Measurements from ENCODE around the gene ZDHHC14.

DNA sequence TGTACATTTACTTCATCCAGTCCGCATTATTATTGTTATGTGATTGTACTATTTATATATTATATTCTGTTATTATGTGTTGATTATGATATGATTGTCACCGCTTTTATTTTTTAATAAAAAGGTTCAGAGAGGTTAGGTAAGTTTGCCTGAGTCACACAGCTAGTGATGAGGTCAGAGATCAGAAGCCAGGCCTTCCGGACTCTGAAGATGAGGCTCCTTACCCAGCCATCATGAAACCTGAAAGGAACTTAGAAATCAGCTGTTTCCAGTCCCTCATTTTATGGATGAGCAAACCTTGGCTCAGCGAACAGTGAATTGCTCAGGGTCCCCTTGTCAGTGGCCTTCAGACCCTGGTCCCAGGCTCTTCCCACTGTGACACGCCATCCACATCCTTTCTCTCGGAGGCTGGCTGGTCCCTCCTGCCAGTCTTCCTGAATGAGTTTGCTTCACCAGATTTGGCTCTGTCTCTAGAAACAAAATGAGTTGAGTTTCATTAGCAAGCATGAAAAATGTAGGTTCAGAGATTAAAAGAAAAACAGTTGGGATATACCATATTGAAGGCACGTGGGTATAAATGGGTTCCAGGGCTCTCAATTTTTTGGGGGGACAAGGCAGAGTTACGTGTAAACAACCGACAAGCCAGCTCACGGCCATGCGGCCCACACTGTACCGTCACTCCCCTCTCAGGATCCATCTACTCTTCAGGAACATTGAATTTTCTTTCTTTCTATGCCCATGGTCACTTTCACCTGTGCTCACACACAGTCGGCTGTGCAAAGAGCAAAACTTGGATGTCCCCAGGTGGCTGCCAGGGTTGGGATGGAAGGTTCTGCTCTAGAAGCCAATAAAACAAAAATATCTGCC, 132.9 kb downstream of the ZDHHC14 start:
- TF ChIP-seq, protein P1, sequence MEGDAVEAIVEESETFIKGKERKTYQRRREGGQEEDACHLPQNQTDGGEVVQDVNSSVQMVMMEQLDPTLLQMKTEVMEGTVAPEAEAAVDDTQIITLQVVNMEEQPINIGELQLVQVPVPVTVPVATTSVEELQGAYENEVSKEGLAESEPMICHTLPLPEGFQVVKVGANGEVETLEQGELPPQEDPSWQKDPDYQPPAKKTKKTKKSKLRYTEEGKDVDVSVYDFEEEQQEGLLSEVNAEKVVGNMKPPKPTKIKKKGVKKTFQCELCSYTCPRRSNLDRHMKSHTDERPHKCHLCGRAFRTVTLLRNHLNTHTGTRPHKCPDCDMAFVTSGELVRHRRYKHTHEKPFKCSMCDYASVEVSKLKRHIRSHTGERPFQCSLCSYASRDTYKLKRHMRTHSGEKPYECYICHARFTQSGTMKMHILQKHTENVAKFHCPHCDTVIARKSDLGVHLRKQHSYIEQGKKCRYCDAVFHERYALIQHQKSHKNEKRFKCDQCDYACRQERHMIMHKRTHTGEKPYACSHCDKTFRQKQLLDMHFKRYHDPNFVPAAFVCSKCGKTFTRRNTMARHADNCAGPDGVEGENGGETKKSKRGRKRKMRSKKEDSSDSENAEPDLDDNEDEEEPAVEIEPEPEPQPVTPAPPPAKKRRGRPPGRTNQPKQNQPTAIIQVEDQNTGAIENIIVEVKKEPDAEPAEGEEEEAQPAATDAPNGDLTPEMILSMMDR (IDR thresholded peaks at IDR 0.05), result no peak
- TF ChIP-seq POLR2A (IDR thresholded peaks at IDR 0.05; ENCODE audit: low read depth), result no peak
- no peak for TF ChIP-seq POLR2AphosphoS5 (IDR thresholded peaks at IDR 0.05)
